GM12878 (cell line): ENCODE data around the gene MDGA2. TPM values are rescaled to one million over a fixed set of nuclear protein-coding genes. Genes with fewer than 3 reads are reported as not detected.

Experiments
- ATAC-seq: fragments of 200-7000 bp; cut with Tn5 transposase; 3 replicates; pipeline ENCODE4 v1.9.1; 2020; ENCODE audit warnings: mild to moderate bottlenecking, moderate library complexity
- BruUV-seq: library from RNA; stranded (reverse); fragments of 400-500 nt; replicated peaks from 2 replicates; lab custom pipeline; 2021; lab: Mats Ljungman, UMichigan
- CTCF ChIA-PET: fragments of 300-600 bp; sonication (Branson Sonifier 250); formaldehyde crosslinking; extraction: SDS; loops from one replicate; lab custom pipeline; 2021; ENCODE audit warnings: inconsistent platforms; lab: Yijun Ruan, JAX
- POLR2A ChIA-PET: fragments of 350-600 bp; formaldehyde crosslinking; extraction: SDS; loops from one replicate; lab custom pipeline; 2021; ENCODE audit warnings: inconsistent platforms; lab: Charles Lee
- RAD21 ChIA-PET: fragments of 300-600 bp; sonication (Branson Sonifier 250); formaldehyde crosslinking; loops from one replicate; lab custom pipeline; 2023; ENCODE audit warnings: antibody characterized with exemption; ENCODE audit not compliant: unreplicated experiment; lab: Charles Lee
- SMC1A ChIA-PET: fragments of 300-600 bp; sonication (Branson Sonifier 250); formaldehyde crosslinking; loops from one replicate; lab custom pipeline; 2023; ENCODE audit not compliant: unreplicated experiment, uncharacterized antibody; lab: Charles Lee
- DNase-seq: peaks from one replicate; pipeline ENCODE4 v3.0.0-alpha.2; 2011; ENCODE audit warnings: low read depth, low spot score
- FAIRE-seq: peaks from 3 replicates; lab custom pipeline; 2011; peaks lifted over from hg19 to GRCh38; lab: Jason Lieb, UNC
- H2AFZ ChIP-seq: 2 replicates; pipeline ENCODE4 v1.6.0; 2011; ENCODE audit warnings: low read depth, low read length, control low read depth; ENCODE audit not compliant: control insufficient read depth
- H3K27ac ChIP-seq: 2 replicates; pipeline ENCODE4 v1.5.1; 2011; ENCODE audit warnings: control low read depth; ENCODE audit not compliant: control insufficient read depth, insufficient read depth
- H3K27me3 ChIP-seq, 2 experiments: replicated peaks in 1 of 2; 2 replicates each; pipeline versions ENCODE4 v1.6.0 to v1.6.1; 2011; ENCODE audit warnings: low read length in 1 of 2; ENCODE audit not compliant: control insufficient read depth in 2 of 2, insufficient read depth in 2 of 2
- H3K36me3 ChIP-seq, 2 experiments: 2 replicates each; pipeline ENCODE4 v1.5.1; 2011; ENCODE audit warnings: low read length in 1 of 2; ENCODE audit not compliant: control insufficient read depth in 2 of 2, insufficient read depth in 2 of 2
- H3K4me1 ChIP-seq: 2 replicates; pipeline ENCODE4 v1.6.1; 2011; ENCODE audit warnings: mild to moderate bottlenecking, low read length, moderate library complexity, mixed read lengths; ENCODE audit not compliant: control insufficient read depth, insufficient read depth
- H3K4me2 ChIP-seq: 2 replicates; pipeline ENCODE4 v1.6.0; 2011; ENCODE audit warnings: control low read depth; ENCODE audit not compliant: control insufficient read depth, insufficient read depth
- H3K4me3 ChIP-seq: fragments of 200-600 bp; sonication (generic); 2 replicates; pipeline ENCODE4 v1.5.1; 2016
- H3K79me2 ChIP-seq: 2 replicates; pipeline ENCODE4 v1.6.0; 2011; ENCODE audit warnings: low read length; ENCODE audit not compliant: control insufficient read depth, insufficient read depth
- H3K9ac ChIP-seq: 2 replicates; pipeline ENCODE4 v1.8.0; 2011; ENCODE audit warnings: low read length, control low read depth, mixed read lengths; ENCODE audit not compliant: control insufficient read depth, insufficient read depth
- H3K9me3 ChIP-seq: replicated peaks from 3 replicates; pipeline ENCODE4 v1.5.1; 2011; ENCODE audit warnings: mild to moderate bottlenecking, low read length; ENCODE audit not compliant: control insufficient read depth, insufficient read depth
- H4K20me1 ChIP-seq: 2 replicates; pipeline ENCODE4 v1.6.0; 2011; ENCODE audit not compliant: control insufficient read depth, insufficient read depth
- BHLHE40 ChIP-seq, 2 experiments: fragments of 450-650 bp in 1 of 2; IDR thresholded peaks; 2 replicates each; pipeline ENCODE4 v1.6.1; 2011 to 2017; ENCODE audit warnings: low read depth in 2 of 2, borderline replicate concordance in 1 of 2, improper control_type of control experiment in 1 of 2, low read length in 1 of 2, mild to moderate bottlenecking in 1 of 2
- CHD1 ChIP-seq: IDR thresholded peaks from 2 replicates; pipeline ENCODE4 v1.6.1; 2012; ENCODE audit warnings: low read depth, low read length, improper control_type of control experiment
- CHD2 ChIP-seq: IDR thresholded peaks from 2 replicates; pipeline ENCODE4 v1.6.1; 2011; ENCODE audit warnings: low read depth, low read length, improper control_type of control experiment, borderline replicate concordance
- FOXK2 ChIP-seq: fragments of 450-650 bp; IDR thresholded peaks from 2 replicates; pipeline ENCODE4 v1.6.1; 2017; ENCODE audit warnings: mild to moderate bottlenecking, moderate library complexity
- JUND ChIP-seq: IDR thresholded peaks from 2 replicates; pipeline ENCODE4 v1.6.1; 2012; ENCODE audit warnings: low read depth, mild to moderate bottlenecking, low read length, improper control_type of control experiment, moderate library complexity
- PAX5 ChIP-seq: IDR thresholded peaks from 2 replicates; pipeline ENCODE4 v1.6.1; 2011; ENCODE audit warnings: low read depth, low read length, borderline replicate concordance
- PAX8 ChIP-seq: fragments of 450-650 bp; IDR thresholded peaks from 2 replicates; pipeline ENCODE4 v1.6.1; 2017; ENCODE audit warnings: mild to moderate bottlenecking, moderate library complexity
- RCOR1 ChIP-seq: conservative IDR thresholded peaks from 2 replicates; pipeline ENCODE4 v1.6.1; 2012; ENCODE audit warnings: low read depth, low read length, improper control_type of control experiment
- WGBS: methylation state at CpG from one replicate; pipeline ENCODE4 v1.1.6; 2016; ENCODE audit warnings: low lambda C conversion rate; ENCODE audit not compliant: insufficient replicate concordance, insufficient coverage; ENCODE audit errors: missing lambda C conversion rate; 5-methylcytosine and 5-hydroxymethylcytosine counted together
- in situ Hi-C: fragments of 300-500 bp; cut with MboI; formaldehyde crosslinking; loops from 9 replicates; pipeline ENCODE4 v1.14.3; 2018; ENCODE audit warnings: mixed read lengths
- intact Hi-C: fragments of 100-400 bp; cut with micrococcal nuclease; formaldehyde crosslinking; loops from one replicate; pipeline ENCODE4 v1.14.2; 2022; ENCODE audit not compliant: unreplicated experiment
- polyA plus RNA-seq, 11 experiments: library from polyadenylated mRNA; depleted of rRNA in 4 of 11; unstranded in 6 of 11; stranded (reverse) in 5 of 11; fragments of >200 nt; fragmentation: Nextera tagmentation in 4 of 11; fragmentation: Illumina TruSeq in 1 of 11; extraction: Ambion mirVana in 4 of 11; extraction: Trizol in 1 of 11; gene quantifications; 1 replicate in 1 of 11; 2 replicates in 10 of 11; pipeline versions ENCODE4 v1.2.1 to v1.2.3, GENCODE V29; 2011 to 2016; ENCODE audit warnings: inconsistent platforms in 2 of 11, missing spikeins in 2 of 11, low read depth in 1 of 11
- total RNA-seq, 4 experiments: library from RNA; depleted of rRNA in 3 of 4; stranded (reverse); fragments of >200 nt in 3 of 4; fragmentation: Illumina TruSeq in 1 of 4; extraction: Trizol in 1 of 4; gene quantifications; 2 replicates each; pipeline versions ENCODE4 v1.2.1 to v1.2.3, GENCODE V29; 2013 to 2021
- TF ChIP-seq, protein P1 (sequence below): IDR thresholded peaks from 2 replicates; pipeline ENCODE4 v1.6.1; 2012; ENCODE audit warnings: low read depth, low read length, improper control_type of control experiment
- TF ChIP-seq, protein P2 (sequence below): fragments of 450-650 bp; IDR thresholded peaks from 2 replicates; pipeline ENCODE4 v1.6.1; 2016; ENCODE audit warnings: mild to moderate bottlenecking, moderate library complexity, borderline replicate concordance
- TF ChIP-seq, protein P3 (sequence below): fragments of 450-650 bp; IDR thresholded peaks from 2 replicates; pipeline ENCODE4 v1.6.1; 2017; ENCODE audit warnings: mild to moderate bottlenecking, moderate library complexity

MDGA2 gene
- total and polyA plus RNA-seq, 10 of the 15 experiments (the other 5 are each of a cell fraction or from before 2014, with no cell fraction given) = not detected

DNA sequence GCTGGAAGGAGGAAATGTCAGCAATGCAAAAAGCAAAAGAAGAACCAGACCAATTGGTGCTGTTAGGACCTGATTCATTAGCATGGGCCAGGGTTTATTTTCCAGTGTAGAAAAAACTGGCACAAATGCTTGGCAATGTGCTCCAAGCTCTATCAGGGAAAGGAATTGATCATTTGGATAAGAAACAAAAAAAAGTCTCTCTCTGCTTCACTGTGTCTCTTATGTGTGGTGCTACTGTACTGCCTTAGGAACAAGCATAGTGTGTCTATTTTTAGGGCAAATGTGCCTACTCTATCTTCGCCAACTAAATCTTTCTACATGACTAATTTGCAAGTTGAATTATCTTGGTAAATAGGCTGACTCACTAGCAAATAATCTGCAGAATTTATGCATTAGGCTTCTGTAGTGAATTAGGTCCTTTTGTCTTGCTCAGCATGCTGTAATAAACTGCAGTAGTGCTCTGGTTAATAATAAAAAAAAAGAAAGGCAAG is 236.7 kb downstream of the MDGA2 start:
- H2AFZ ChIP-seq = no peak overlapping the region
- H3K9ac ChIP-seq = no peak overlapping the region
- H3K36me3 ChIP-seq = no peaks in the 10 kb centered on the region
- ATAC-seq (no peak), DNase-seq (no peak), FAIRE-seq (no peak)
- no peaks in the 10 kb centered on the region for H3K4me1 ChIP-seq
- no peak overlapping the region for H3K27ac ChIP-seq
- intact Hi-C loops = no loop called here
- no peak overlapping the region for H3K4me3 ChIP-seq
- SMC1A ChIA-PET = no interaction called here
- no peaks in the 10 kb centered on the region for H3K9me3 ChIP-seq
- WGBS = 32% methylated on average over 1 of the region's 1 CpG
- H4K20me1 ChIP-seq = no peaks in the 10 kb centered on the region
- H3K4me2 ChIP-seq = no peak overlapping the region
- no peaks in the 10 kb centered on the region for H3K79me2 ChIP-seq
- CTCF ChIA-PET = no interaction called here
- in situ Hi-C loops = no loop called here
- RAD21 ChIA-PET = no interaction called here
- POLR2A ChIA-PET = no interaction called here
- H3K27me3 ChIP-seq = no peaks in the 10 kb centered on the region
- no TSS peak for BruUV-seq
- no peak for TF ChIP-seq PAX5
- no peak for TF ChIP-seq BHLHE40 (IDR thresholded peaks at IDR 0.05; ENCODE audit: borderline replicate concordance in 1 of 2, low read depth in 2 of 2, low read length in 1 of 2)
- TF ChIP-seq FOXK2 = no peak
- TF ChIP-seq PAX8 = no peak
- TF ChIP-seq, protein P1, sequence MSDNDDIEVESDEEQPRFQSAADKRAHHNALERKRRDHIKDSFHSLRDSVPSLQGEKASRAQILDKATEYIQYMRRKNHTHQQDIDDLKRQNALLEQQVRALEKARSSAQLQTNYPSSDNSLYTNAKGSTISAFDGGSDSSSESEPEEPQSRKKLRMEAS = no peak
- TF ChIP-seq, protein P2, sequence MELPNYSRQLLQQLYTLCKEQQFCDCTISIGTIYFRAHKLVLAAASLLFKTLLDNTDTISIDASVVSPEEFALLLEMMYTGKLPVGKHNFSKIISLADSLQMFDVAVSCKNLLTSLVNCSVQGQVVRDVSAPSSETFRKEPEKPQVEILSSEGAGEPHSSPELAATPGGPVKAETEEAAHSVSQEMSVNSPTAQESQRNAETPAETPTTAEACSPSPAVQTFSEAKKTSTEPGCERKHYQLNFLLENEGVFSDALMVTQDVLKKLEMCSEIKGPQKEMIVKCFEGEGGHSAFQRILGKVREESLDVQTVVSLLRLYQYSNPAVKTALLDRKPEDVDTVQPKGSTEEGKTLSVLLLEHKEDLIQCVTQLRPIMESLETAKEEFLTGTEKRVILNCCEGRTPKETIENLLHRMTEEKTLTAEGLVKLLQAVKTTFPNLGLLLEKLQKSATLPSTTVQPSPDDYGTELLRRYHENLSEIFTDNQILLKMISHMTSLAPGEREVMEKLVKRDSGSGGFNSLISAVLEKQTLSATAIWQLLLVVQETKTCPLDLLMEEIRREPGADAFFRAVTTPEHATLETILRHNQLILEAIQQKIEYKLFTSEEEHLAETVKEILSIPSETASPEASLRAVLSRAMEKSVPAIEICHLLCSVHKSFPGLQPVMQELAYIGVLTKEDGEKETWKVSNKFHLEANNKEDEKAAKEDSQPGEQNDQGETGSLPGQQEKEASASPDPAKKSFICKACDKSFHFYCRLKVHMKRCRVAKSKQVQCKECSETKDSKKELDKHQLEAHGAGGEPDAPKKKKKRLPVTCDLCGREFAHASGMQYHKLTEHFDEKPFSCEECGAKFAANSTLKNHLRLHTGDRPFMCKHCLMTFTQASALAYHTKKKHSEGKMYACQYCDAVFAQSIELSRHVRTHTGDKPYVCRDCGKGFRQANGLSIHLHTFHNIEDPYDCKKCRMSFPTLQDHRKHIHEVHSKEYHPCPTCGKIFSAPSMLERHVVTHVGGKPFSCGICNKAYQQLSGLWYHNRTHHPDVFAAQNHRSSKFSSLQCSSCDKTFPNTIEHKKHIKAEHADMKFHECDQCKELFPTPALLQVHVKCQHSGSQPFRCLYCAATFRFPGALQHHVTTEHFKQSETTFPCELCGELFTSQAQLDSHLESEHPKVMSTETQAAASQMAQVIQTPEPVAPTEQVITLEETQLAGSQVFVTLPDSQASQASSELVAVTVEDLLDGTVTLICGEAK = no peak
- no peak for TF ChIP-seq RCOR1
- no peak for TF ChIP-seq CHD1
- no peak for TF ChIP-seq CHD2
- TF ChIP-seq JUND = no peak
- TF ChIP-seq, protein P3, sequence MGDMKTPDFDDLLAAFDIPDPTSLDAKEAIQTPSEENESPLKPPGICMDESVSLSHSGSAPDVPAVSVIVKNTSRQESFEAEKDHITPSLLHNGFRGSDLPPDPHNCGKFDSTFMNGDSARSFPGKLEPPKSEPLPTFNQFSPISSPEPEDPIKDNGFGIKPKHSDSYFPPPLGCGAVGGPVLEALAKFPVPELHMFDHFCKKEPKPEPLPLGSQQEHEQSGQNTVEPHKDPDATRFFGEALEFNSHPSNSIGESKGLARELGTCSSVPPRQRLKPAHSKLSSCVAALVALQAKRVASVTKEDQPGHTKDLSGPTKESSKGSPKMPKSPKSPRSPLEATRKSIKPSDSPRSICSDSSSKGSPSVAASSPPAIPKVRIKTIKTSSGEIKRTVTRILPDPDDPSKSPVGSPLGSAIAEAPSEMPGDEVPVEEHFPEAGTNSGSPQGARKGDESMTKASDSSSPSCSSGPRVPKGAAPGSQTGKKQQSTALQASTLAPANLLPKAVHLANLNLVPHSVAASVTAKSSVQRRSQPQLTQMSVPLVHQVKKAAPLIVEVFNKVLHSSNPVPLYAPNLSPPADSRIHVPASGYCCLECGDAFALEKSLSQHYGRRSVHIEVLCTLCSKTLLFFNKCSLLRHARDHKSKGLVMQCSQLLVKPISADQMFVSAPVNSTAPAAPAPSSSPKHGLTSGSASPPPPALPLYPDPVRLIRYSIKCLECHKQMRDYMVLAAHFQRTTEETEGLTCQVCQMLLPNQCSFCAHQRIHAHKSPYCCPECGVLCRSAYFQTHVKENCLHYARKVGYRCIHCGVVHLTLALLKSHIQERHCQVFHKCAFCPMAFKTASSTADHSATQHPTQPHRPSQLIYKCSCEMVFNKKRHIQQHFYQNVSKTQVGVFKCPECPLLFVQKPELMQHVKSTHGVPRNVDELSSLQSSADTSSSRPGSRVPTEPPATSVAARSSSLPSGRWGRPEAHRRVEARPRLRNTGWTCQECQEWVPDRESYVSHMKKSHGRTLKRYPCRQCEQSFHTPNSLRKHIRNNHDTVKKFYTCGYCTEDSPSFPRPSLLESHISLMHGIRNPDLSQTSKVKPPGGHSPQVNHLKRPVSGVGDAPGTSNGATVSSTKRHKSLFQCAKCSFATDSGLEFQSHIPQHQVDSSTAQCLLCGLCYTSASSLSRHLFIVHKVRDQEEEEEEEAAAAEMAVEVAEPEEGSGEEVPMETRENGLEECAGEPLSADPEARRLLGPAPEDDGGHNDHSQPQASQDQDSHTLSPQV = no peak
